Naive B cell (primary cell): ENCODE results near the gene FAM20A. TPM values are rescaled to one million over a fixed set of nuclear protein-coding genes. Genes with fewer than 3 reads are reported as not detected.

Experiments
- ATAC-seq, 2 donors: fragments of 150-1000 bp; cut with Tn5 transposase; 2 replicates each; pipeline ENCODE4 v1.10.0; 2021; ENCODE audit warnings: low read depth in 2 of 2, mild to moderate bottlenecking in 2 of 2, moderate library complexity in 2 of 2
- DNase-seq: peaks from one replicate; pipeline ENCODE4 v3.0.0; 2022
- H3K27ac Mint-ChIP-seq, 6 donors: one replicate each; pipeline ENCODE4 v1.8.0; 2020 to 2022; ENCODE audit warnings: mild to moderate bottlenecking in 6 of 6, mixed read lengths in 6 of 6, moderate library complexity in 5 of 6, inconsistent platforms in 2 of 6
- H3K27me3 Mint-ChIP-seq, 3 donors: one replicate each; pipeline ENCODE4 v1.8.0; 2021 to 2022; ENCODE audit warnings: mixed read lengths in 3 of 3, mild to moderate bottlenecking in 1 of 3
- H3K36me3 Mint-ChIP-seq, 2 donors: one replicate each; pipeline ENCODE4 v1.8.0; 2020 to 2022; ENCODE audit warnings: mixed read lengths in 2 of 2, inconsistent platforms in 1 of 2, mild to moderate bottlenecking in 1 of 2
- H3K4me1 Mint-ChIP-seq, 3 donors: one replicate each; pipeline ENCODE4 v1.8.0; 2020 to 2022; ENCODE audit warnings: mixed read lengths in 3 of 3, inconsistent platforms in 1 of 3, mild to moderate bottlenecking in 1 of 3, moderate library complexity in 1 of 3
- H3K4me3 Mint-ChIP-seq, 8 donors: one replicate each; pipeline ENCODE4 v1.8.0; 2020 to 2022; ENCODE audit warnings: mild to moderate bottlenecking in 8 of 8, mixed read lengths in 8 of 8, moderate library complexity in 8 of 8, inconsistent platforms in 2 of 8
- H3K9me3 Mint-ChIP-seq, 7 donors: one replicate each; pipeline ENCODE4 v1.8.0; 2020 to 2022; ENCODE audit warnings: mixed read lengths in 7 of 7, mild to moderate bottlenecking in 5 of 7, inconsistent platforms in 2 of 7, moderate library complexity in 1 of 7
- polyA plus RNA-seq, 6 donors: library from polyadenylated mRNA; unstranded; fragments of 300-500 nt; fragmentation: Illumina TruSeq; gene quantifications; one replicate each; pipeline ENCODE4 v1.2.3, GENCODE V29; 2021; ENCODE audit warnings: low read depth in 6 of 6

The FAM20A gene
- polyA plus RNA-seq, 6 donors from 2014 or later: 0.11 to 0.13 TPM; not detected in 4

- Mint-ChIP-seq H3K9me3 (peaks cover 0 to 4% (median 0%) of the 10 kb centered on the region in 7 donors), H3K36me3 (no peaks in the 10 kb centered on the region), H3K4me1 (no peaks in the 10 kb centered on the region), H3K27ac (no peak overlapping the region), H3K4me3 (no peak overlapping the region), H3K27me3 (peaks cover 2 to 20% (median 11%) of the 10 kb centered on the region in 3 donors)
- ATAC-seq (no peak), DNase-seq (no peak)
These were observed 21.8 kb downstream of the FAM20A start for GRCh38 chr17:68579194-68579927.

GRCh38 chr17:68578236-68578635 is 22.9 kb downstream of the FAM20A start:
- Mint-ChIP-seq H3K36me3 (no peaks in the 10 kb centered on the region), H3K9me3 (peaks cover 0 to 4% (median 0%) of the 10 kb centered on the region in 7 donors), H3K27ac (no peak overlapping the region), H3K4me3 (no peak overlapping the region), H3K4me1 (no peaks in the 10 kb centered on the region), H3K27me3 (peaks cover 0 to 15% (median 11%) of the 10 kb centered on the region in 3 donors)
- DNase-seq (no peak), ATAC-seq (no peak)

DNA sequence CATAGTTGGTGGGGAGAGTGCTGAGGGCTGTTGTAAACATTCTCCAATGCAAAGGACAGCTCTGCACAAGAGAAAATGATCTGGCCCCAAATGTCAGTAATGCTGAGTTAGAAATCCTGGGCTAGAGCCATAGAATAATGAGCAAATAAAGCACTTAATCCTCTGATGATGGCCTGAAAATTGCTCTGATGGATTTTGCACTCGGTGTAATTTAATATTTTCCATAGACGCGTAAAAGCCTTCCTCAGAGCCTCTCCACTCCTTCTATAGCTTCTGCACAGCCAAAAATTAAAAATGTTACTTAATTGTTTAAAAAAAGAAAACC is 23.7 kb downstream of the FAM20A start:
- Mint-ChIP-seq H3K9me3 (peaks cover 0 to 4% (median 0%) of the 10 kb centered on the region in 7 donors), H3K27ac (no peak overlapping the region), H3K4me1 (no peaks in the 10 kb centered on the region), H3K36me3 (no peaks in the 10 kb centered on the region), H3K27me3 (peaks cover 0 to 12% (median 11%) of the 10 kb centered on the region in 3 donors), H3K4me3 (no peak overlapping the region)
- DNase-seq (no peak), ATAC-seq (no peak)

DNA sequence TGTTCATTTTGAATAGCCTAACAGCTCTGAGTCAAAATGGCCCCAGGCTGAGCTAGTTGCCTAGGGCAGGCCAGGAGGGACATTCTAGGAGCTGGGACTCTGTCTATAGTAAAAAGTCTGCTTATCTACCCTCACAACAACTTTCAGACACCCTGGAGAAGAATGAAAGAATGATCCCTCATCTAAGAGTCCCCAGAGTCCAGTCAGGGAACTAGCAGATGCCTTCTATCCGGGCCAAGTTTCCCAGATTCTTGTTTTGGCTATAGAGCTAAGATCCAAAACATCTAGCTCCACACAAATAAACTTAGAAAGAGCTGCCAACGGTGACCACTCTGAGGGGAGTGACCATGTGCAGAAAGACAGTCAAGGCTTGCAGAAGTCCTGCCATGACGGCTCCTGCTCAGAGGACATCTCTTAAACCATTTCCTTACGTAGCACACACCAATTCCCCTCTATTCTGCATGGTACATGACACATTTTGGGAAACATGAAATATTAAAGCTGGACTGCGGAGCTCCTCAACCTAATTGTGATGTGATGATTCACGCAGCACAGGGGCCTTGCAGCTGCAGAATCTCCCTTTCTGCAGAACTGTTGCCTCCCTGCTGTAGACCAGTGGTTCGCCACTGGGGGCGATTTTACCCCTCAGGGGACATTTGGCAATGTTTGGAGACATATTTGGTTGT is 24.2 kb downstream of the FAM20A start:
- peaks cover 0 to 4% (median 0%) of the 10 kb centered on the region in 7 donors for H3K9me3 Mint-ChIP-seq
- H3K4me3 Mint-ChIP-seq: no peak overlapping the region
- H3K4me1 Mint-ChIP-seq: no peaks in the 10 kb centered on the region
- ATAC-seq (no peak), DNase-seq (no peak)
- H3K27ac Mint-ChIP-seq: no peak overlapping the region
- peaks cover 0 to 12% (median 6%) of the 10 kb centered on the region in 3 donors for H3K27me3 Mint-ChIP-seq
- no peaks in the 10 kb centered on the region for H3K36me3 Mint-ChIP-seq

- DNase-seq: no peak
- Mint-ChIP-seq H3K27me3 (peaks cover 0 to 9% (median 4%) of the 10 kb centered on the region in 3 donors), H3K27ac (no peak overlapping the region), H3K4me3 (peak overlapping the region in 1 of 8 donors; percentile 1), H3K9me3 (peaks cover 0 to 4% (median 0%) of the 10 kb centered on the region in 7 donors), H3K4me1 (no peaks in the 10 kb centered on the region), H3K36me3 (no peaks in the 10 kb centered on the region)
- no peak for ATAC-seq
These were observed 25.0 kb downstream of the FAM20A start for GRCh38 chr17:68576137-68576536.

- H3K27ac Mint-ChIP-seq: no peak overlapping the region
- DNase-seq (no peak), ATAC-seq (no peak)
- no peaks in the 10 kb centered on the region for H3K4me1 Mint-ChIP-seq
- peaks cover 4 to 16% (median 4%) of the 10 kb centered on the region in 3 donors for H3K27me3 Mint-ChIP-seq
- no peaks in the 10 kb centered on the region for H3K9me3 Mint-ChIP-seq
- H3K4me3 Mint-ChIP-seq: no peak overlapping the region
- H3K36me3 Mint-ChIP-seq: no peaks in the 10 kb centered on the region
These were observed 27.8 kb downstream of the FAM20A start for GRCh38 chr17:68573338-68573737.

GRCh38 chr17:68572138-68572842 is 28.9 kb downstream of the FAM20A start:
- no peak overlapping the region for H3K4me3 Mint-ChIP-seq
- H3K36me3 Mint-ChIP-seq: no peaks in the 10 kb centered on the region
- no peak overlapping the region for H3K27ac Mint-ChIP-seq
- no peaks in the 10 kb centered on the region for H3K9me3 Mint-ChIP-seq
- DNase-seq: no peak
- no peak for ATAC-seq
- no peaks in the 10 kb centered on the region for H3K4me1 Mint-ChIP-seq
- peaks cover 4 to 15% (median 7%) of the 10 kb centered on the region in 3 donors for H3K27me3 Mint-ChIP-seq

DNA sequence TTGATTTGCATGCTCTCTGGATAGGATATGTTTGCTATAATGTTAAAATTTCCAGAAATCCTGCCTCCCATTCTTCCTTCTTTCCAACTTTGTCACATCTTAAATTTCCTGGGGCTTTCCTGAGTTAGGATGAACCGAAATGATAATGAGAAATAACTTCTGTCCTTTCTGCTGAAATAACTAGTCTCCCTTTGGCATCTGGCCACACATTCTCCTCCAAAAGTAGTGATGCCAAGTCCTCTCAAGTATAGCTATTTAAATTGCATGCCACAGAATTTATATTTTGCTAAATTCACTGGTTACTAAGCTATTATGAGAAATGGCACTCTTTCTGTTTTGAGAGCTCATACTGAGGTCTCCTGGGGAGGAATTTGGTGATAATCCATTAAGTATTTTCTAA is 30.6 kb downstream of the FAM20A start:
- H3K27me3 Mint-ChIP-seq: peaks cover 12 to 17% (median 14%) of the 10 kb centered on the region in 3 donors
- peaks cover 0 to 3% (median 0%) of the 10 kb centered on the region in 7 donors for H3K9me3 Mint-ChIP-seq
- DNase-seq (no peak), ATAC-seq (no peak)
- H3K27ac Mint-ChIP-seq: no peak overlapping the region
- no peaks in the 10 kb centered on the region for H3K36me3 Mint-ChIP-seq
- H3K4me1 Mint-ChIP-seq: no peaks in the 10 kb centered on the region
- no peak overlapping the region for H3K4me3 Mint-ChIP-seq

DNA sequence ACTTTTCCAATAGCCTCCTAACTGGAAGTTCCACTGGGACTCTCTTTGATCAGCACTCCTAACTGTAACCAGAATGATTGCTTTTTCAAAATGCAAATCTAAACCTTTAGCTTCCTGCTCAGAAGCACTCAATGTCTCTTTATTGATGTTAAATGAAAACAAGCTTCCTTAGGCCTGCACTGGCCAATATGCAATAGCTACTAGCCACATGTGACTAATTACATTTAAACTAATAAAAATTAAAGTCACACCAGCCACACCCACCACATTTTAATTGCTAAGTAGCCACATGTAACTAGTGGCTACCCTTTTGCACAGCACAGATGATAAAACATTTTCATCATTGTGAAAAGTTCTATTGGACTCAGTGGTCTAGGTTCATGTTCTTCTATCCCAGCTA is 31.8 kb downstream of the FAM20A start:
- Mint-ChIP-seq H3K4me3 (no peak overlapping the region), H3K9me3 (peaks cover 0 to 4% (median 0%) of the 10 kb centered on the region in 7 donors), H3K4me1 (no peaks in the 10 kb centered on the region), H3K27me3 (peaks cover 14 to 24% (median 17%) of the 10 kb centered on the region in 3 donors), H3K27ac (no peak overlapping the region), H3K36me3 (no peaks in the 10 kb centered on the region)
- no peak for DNase-seq
- no peak for ATAC-seq

- H3K4me1 Mint-ChIP-seq: no peaks in the 10 kb centered on the region
- H3K27me3 Mint-ChIP-seq: peaks cover 14 to 25% (median 17%) of the 10 kb centered on the region in 3 donors
- DNase-seq: no peak
- no peak for ATAC-seq
- peaks cover 0 to 4% (median 0%) of the 10 kb centered on the region in 7 donors for H3K9me3 Mint-ChIP-seq
- H3K36me3 Mint-ChIP-seq: no peaks in the 10 kb centered on the region
- no peak overlapping the region for H3K4me3 Mint-ChIP-seq
- no peak overlapping the region for H3K27ac Mint-ChIP-seq
These were observed 32.6 kb downstream of the FAM20A start for GRCh38 chr17:68568581-68568980.

GRCh38 chr17:68567581-68567980 is 33.6 kb downstream of the FAM20A start:
- Mint-ChIP-seq H3K4me3 (no peak overlapping the region), H3K27me3 (peaks cover 14 to 25% (median 17%) of the 10 kb centered on the region in 3 donors), H3K9me3 (peaks cover 0 to 4% (median 0%) of the 10 kb centered on the region in 7 donors), H3K4me1 (no peaks in the 10 kb centered on the region), H3K27ac (no peak overlapping the region), H3K36me3 (no peaks in the 10 kb centered on the region)
- DNase-seq (no peak), ATAC-seq (no peak)

DNA sequence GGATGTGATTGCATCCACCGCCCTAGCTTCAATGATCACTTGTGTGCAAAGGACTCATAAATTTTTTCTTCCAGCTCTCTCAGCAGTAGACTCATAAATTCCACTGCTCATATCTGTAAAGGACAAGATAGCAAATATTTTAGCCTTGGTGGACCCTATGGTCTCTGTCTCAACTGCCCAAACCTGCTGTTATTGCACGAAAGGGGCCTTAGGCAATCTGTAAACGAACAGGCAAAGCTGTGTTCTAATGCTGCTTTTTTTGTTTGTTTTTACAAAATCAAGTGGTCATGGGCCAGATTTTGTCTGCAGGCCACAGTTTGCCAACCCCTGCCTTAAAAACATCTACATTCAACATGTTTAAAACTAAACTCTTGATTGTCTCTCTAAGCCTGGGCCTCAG is 34.1 kb downstream of the FAM20A start:
- no peak overlapping the region for H3K27ac Mint-ChIP-seq
- H3K9me3 Mint-ChIP-seq: peaks cover 0 to 4% (median 0%) of the 10 kb centered on the region in 7 donors

GRCh38 chr17:68566442-68566738 is 34.8 kb downstream of the FAM20A start:
- ATAC-seq (no peak), DNase-seq (no peak)
- H3K4me3 Mint-ChIP-seq: no peak overlapping the region
- H3K27me3 Mint-ChIP-seq: peaks cover 14 to 25% (median 17%) of the 10 kb centered on the region in 3 donors
- no peaks in the 10 kb centered on the region for H3K4me1 Mint-ChIP-seq
- H3K27ac Mint-ChIP-seq: no peak overlapping the region
- no peaks in the 10 kb centered on the region for H3K36me3 Mint-ChIP-seq
- H3K9me3 Mint-ChIP-seq: peaks cover 0 to 4% (median 0%) of the 10 kb centered on the region in 7 donors

More for the DNA sequence above, 34.1 kb downstream of the FAM20A start:
- Mint-ChIP-seq H3K4me3 (no peak overlapping the region), H3K27me3 (peaks cover 14 to 25% (median 17%) of the 10 kb centered on the region in 3 donors), H3K36me3 (no peaks in the 10 kb centered on the region), H3K4me1 (no peaks in the 10 kb centered on the region)
- DNase-seq (no peak), ATAC-seq (no peak)
